HEK293 (cell line): ENCODE data around the gene PDK1.

Source experiments
- CTCF ChIA-PET: fragments of 350-600 bp; formaldehyde crosslinking; extraction: SDS; loops from one replicate; lab custom pipeline; 2021; ENCODE audit warnings: antibody characterized with exemption; lab: Yijun Ruan, JAX
- POLR2A ChIA-PET: fragments of 300-600 bp; formaldehyde crosslinking; extraction: SDS; loops from one replicate; lab custom pipeline; 2020; ENCODE audit warnings: antibody characterized with exemption, inconsistent platforms; lab: Yijun Ruan, JAX
- H3K27ac ChIP-seq: fragments of 200-500 bp; sonication (Bioruptor generic); 2 replicates; pipeline ENCODE4 v1.5.1; 2014; ENCODE audit warnings: low read depth, low read length, control low read depth, inconsistent platforms; ENCODE audit errors: extremely low read depth
- H3K36me3 ChIP-seq, 2 experiments: fragments of 200-500 bp in 1 of 2; sonication (Bioruptor generic) in 1 of 2; 1 replicate in 1 of 2; 2 replicates in 1 of 2; pipeline ENCODE4 v1.5.1; 2014 to 2017; ENCODE audit warnings: inconsistent platforms in 2 of 2, low read length in 2 of 2; ENCODE audit not compliant: control insufficient read depth in 2 of 2, insufficient read depth in 1 of 2
- H3K4me1 ChIP-seq: fragments of 200-500 bp; sonication (Bioruptor generic); 2 replicates; pipeline ENCODE4 v1.5.1; 2014; ENCODE audit warnings: mild to moderate bottlenecking, low read length, inconsistent platforms; ENCODE audit not compliant: control insufficient read depth, insufficient read depth
- H3K4me3 ChIP-seq: 2 replicates; pipeline ENCODE4 v1.5.1; 2011; ENCODE audit warnings: low read depth, mild to moderate bottlenecking, control low read depth, low read length, moderate library complexity
- H3K9me3 ChIP-seq: fragments of 200-500 bp; sonication (Bioruptor generic); 2 replicates; pipeline ENCODE4 v1.5.1; 2014; ENCODE audit warnings: low read depth, low read length, inconsistent platforms; ENCODE audit not compliant: control insufficient read depth, insufficient read depth
- GLIS2 ChIP-seq: fragments of 450-650 bp; formaldehyde crosslinking; IDR thresholded peaks from 2 replicates; pipeline ENCODE4 v1.5.1; 2016; ENCODE audit warnings: missing biosample characterization, missing genetic modification characterization
- KLF1 ChIP-seq: fragments of 450-650 bp; formaldehyde crosslinking; IDR thresholded peaks from 2 replicates; pipeline ENCODE4 v1.5.1; 2016; ENCODE audit warnings: missing biosample characterization, missing genetic modification characterization
- SCRT2 ChIP-seq: fragments of 450-650 bp; formaldehyde crosslinking; IDR thresholded peaks from 2 replicates; pipeline ENCODE4 v1.5.1; 2016; ENCODE audit warnings: missing biosample characterization, missing genetic modification characterization
- SETDB1 ChIP-seq: IDR thresholded peaks from one replicate; pipeline ENCODE4 v1.6.1; 2017; ENCODE audit warnings: mild to moderate bottlenecking, low read length, moderate library complexity, mixed read lengths; ENCODE audit not compliant: insufficient read length
- WT1 ChIP-seq: fragments of 450-650 bp; formaldehyde crosslinking; IDR thresholded peaks from 2 replicates; pipeline ENCODE4 v1.5.1; 2016; ENCODE audit warnings: missing biosample characterization, missing genetic modification characterization
- ZNF302 ChIP-seq: fragments of 450-650 bp; formaldehyde crosslinking; IDR thresholded peaks from 2 replicates; pipeline ENCODE4 v1.5.1; 2016; ENCODE audit warnings: missing biosample characterization, missing genetic modification characterization, low read depth
- ZNF341 ChIP-seq: fragments of 450-650 bp; formaldehyde crosslinking; IDR thresholded peaks from 2 replicates; pipeline ENCODE4; 2016; ENCODE audit warnings: low read depth, missing biosample characterization, missing genetic modification characterization
- ZNF544 ChIP-seq: fragments of 450-650 bp; formaldehyde crosslinking; IDR thresholded peaks from 2 replicates; pipeline ENCODE4 v1.5.0; 2017; ENCODE audit warnings: missing biosample characterization, missing genetic modification characterization
- ZNF658 ChIP-seq: fragments of 450-650 bp; formaldehyde crosslinking; IDR thresholded peaks from 2 replicates; pipeline ENCODE4; 2016; ENCODE audit warnings: missing biosample characterization, missing genetic modification characterization
- ZNF670 ChIP-seq: fragments of 450-650 bp; formaldehyde crosslinking; IDR thresholded peaks from 2 replicates; pipeline ENCODE4 v1.5.1; 2016; ENCODE audit warnings: missing biosample characterization, missing genetic modification characterization, low read depth
- ZNF768 ChIP-seq: fragments of 450-650 bp; formaldehyde crosslinking; IDR thresholded peaks from 2 replicates; pipeline ENCODE4 v1.5.1; 2018; ENCODE audit warnings: missing biosample characterization, mild to moderate bottlenecking, missing genetic modification characterization
- ZNF776 ChIP-seq: fragments of 450-650 bp; formaldehyde crosslinking; IDR thresholded peaks from 2 replicates; pipeline ENCODE4 v1.5.0; 2017; ENCODE audit warnings: missing biosample characterization, missing genetic modification characterization, borderline replicate concordance
- ZNF837 ChIP-seq: fragments of 450-650 bp; formaldehyde crosslinking; IDR thresholded peaks from 2 replicates; pipeline ENCODE4 v1.5.1; 2016; ENCODE audit warnings: missing biosample characterization, missing genetic modification characterization
- ZSCAN30 ChIP-seq: fragments of 450-650 bp; IDR thresholded peaks from 2 replicates; pipeline ENCODE4 v1.5.1; 2018; ENCODE audit warnings: missing biosample characterization, mild to moderate bottlenecking, missing genetic modification characterization, moderate library complexity
- TF ChIP-seq, protein P1 (sequence below): fragments of 450-650 bp; formaldehyde crosslinking; conservative IDR thresholded peaks from 2 replicates; pipeline ENCODE4 v1.5.1; 2016; ENCODE audit warnings: low read depth, missing biosample characterization, missing genetic modification characterization

The PDK1 gene

DNA sequence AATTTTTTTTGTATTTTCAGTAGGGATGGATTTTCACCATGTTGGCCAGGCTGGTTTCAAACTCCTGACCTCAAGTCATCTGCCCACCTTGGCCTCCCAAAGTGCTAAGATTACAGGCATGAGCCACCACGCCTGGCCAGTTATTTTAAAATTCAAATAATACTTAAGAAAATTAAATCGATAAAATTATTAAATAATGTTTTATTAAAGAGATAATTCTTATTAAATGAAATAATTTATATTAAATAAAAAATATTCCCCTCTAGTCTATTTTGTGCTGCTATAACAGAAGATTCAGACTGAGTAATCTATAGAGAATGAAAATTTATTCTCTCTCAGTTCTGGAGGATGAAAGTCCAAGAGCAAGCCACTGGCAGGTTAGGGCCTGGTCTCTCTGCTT, 61.2 kb downstream of the PDK1 start:
- Histone ChIP-seq H3K36me3 (no peaks in the 10 kb centered on the region; a peak in 1 of 3 replicates), H3K9me3 (no peaks in the 10 kb centered on the region), H3K27ac (no peak overlapping the region), H3K4me1 (no peaks in the 10 kb centered on the region), H3K4me3 (no peak overlapping the region)
- CTCF ChIA-PET: no interaction called here
- TF ChIP-seq, protein P1, sequence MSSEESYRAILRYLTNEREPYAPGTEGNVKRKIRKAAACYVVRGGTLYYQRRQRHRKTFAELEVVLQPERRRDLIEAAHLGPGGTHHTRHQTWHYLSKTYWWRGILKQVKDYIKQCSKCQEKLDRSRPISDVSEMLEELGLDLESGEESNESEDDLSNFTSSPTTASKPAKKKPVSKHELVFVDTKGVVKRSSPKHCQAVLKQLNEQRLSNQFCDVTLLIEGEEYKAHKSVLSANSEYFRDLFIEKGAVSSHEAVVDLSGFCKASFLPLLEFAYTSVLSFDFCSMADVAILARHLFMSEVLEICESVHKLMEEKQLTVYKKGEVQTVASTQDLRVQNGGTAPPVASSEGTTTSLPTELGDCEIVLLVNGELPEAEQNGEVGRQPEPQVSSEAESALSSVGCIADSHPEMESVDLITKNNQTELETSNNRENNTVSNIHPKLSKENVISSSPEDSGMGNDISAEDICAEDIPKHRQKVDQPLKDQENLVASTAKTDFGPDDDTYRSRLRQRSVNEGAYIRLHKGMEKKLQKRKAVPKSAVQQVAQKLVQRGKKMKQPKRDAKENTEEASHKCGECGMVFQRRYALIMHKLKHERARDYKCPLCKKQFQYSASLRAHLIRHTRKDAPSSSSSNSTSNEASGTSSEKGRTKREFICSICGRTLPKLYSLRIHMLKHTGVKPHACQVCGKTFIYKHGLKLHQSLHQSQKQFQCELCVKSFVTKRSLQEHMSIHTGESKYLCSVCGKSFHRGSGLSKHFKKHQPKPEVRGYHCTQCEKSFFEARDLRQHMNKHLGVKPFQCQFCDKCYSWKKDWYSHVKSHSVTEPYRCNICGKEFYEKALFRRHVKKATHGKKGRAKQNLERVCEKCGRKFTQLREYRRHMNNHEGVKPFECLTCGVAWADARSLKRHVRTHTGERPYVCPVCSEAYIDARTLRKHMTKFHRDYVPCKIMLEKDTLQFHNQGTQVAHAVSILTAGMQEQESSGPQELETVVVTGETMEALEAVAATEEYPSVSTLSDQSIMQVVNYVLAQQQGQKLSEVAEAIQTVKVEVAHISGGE (tag by site-specific recombination): no peak
- TF ChIP-seq ZSCAN30 (tag by site-specific recombination) (no peak), SETDB1 (no peak), ZNF341 (no peak), GLIS2 (tag by site-specific recombination) (no peak), ZNF658 (tag by site-specific recombination) (no peak), ZNF544 (tag by site-specific recombination) (no peak), ZNF302 (tag by site-specific recombination) (no peak), KLF1 (tag by site-specific recombination) (no peak)
- POLR2A ChIA-PET: no interaction called here

DNA sequence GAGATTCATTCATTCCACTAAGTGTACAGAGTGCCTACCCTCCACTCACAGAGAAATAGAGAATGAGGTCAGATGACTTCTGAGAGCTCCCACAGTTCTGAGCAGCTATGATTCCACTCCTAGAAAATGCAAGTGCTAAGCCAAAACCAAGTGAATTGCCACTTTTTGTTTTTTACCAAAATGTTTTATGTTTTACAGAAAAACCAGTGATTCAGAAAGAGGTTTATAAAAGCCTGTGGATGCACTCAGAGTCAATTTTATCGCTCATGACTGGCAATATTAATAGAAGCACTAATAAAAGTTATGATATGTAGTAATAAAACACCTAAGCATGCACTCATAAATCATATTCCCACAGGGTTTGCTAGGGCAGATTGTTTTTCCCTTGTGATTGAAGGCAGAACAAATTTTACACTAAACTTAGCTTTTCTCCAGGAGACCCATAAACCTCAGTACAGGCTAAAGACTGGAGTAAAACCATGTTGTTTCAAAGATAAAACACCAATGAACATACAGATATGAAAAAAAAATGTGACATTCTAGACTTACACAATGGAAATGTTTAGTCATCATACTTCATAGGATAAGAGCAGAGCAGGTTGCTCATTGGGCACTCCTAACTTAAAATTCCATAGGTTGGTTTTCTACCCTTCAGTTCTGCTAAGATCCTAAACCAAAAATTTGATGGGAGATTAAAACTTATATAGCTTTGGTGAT, 67.5 kb downstream of the PDK1 start:
- no peaks in the 10 kb centered on the region for H3K4me1 ChIP-seq
- H3K27ac ChIP-seq: no peak overlapping the region
- H3K4me3 ChIP-seq: no peak overlapping the region
- TF ChIP-seq ZNF837: no peak
- no peak for TF ChIP-seq WT1
- no peak for TF ChIP-seq ZNF768
- ChIA-PET CTCF (interaction anchor here (0.5 to 0.6 kb wide), 2 partner anchors 18 to 373 kb away, joined by 3 to 4 read pairs; no protein-coding TSS in a partner anchor), POLR2A (no interaction called here)
- no peaks in the 10 kb centered on the region for H3K9me3 ChIP-seq
- H3K36me3 ChIP-seq: no peaks in the 10 kb centered on the region

DNA sequence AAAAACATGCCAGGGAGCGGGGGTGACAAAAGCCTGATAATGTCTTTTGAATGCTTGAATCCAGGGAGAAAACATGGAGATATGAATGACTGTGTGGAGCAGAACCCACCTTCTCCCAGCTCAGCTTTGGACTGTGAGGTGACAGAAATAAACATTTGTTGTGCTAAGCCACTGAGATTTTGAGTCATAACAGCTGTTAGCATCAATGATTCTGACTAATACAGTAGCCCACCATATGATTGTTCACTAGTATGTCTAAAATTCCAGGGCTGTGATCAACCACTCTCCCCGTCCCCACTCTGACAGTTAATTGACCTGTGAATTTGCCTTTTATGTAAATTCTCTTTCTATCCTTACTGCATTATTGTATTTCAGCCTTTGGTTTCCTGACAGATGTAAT, 69.1 kb downstream of the PDK1 start:
- CTCF ChIA-PET: no interaction called here
- POLR2A ChIA-PET: no interaction called here
- H3K4me3 ChIP-seq: no peak overlapping the region

DNA sequence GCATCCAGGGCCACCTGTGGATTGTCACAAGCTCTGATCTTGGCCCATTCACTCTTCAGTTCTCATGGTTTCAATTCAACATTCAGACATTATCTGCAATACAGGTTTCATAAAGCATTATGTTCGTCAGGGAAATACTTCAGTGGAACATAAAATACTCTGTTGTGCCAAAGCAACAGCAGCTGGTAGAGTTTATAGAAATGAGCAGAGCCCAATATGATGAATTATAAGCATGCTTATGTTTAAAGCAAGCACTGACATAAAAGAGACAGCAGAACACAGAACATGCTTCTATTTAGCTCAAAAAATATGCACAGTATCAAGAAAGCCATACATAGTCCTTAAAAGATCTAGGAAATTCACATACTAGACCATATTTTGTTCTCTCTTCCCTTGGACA, 71.3 kb downstream of the PDK1 start:
- peaks cover 0 to 4% of the 10 kb centered on the region in 2 experiments; a peak in 2 of 3 replicates for H3K36me3 ChIP-seq
- CTCF ChIA-PET: interaction anchor here (0.5 to 0.7 kb wide), 2 partner anchors 115 to 1730 kb away, joined by 3 to 8 read pairs; no protein-coding TSS in a partner anchor
- TF ChIP-seq ZNF837: no peak
- TF ChIP-seq SCRT2 (tag by site-specific recombination): peak; percentile 36; the same call in 1 of the 2 replicates
- TF ChIP-seq ZNF776 (tag by site-specific recombination): no peak
- no peaks in the 10 kb centered on the region for H3K4me1 ChIP-seq
- H3K4me3 ChIP-seq: no peak overlapping the region
- POLR2A ChIA-PET: no interaction called here
- H3K27ac ChIP-seq: no peak overlapping the region
- H3K9me3 ChIP-seq: no peaks in the 10 kb centered on the region

More for the DNA sequence above, 69.1 kb downstream of the PDK1 start:
- Histone ChIP-seq H3K4me1 (no peaks in the 10 kb centered on the region), H3K27ac (no peak overlapping the region), H3K36me3 (peaks cover 0 to 4% of the 10 kb centered on the region in 2 experiments; a peak in 2 of 3 replicates), H3K9me3 (no peaks in the 10 kb centered on the region)
- no peak for TF ChIP-seq ZNF670 (tag by site-specific recombination)
